Heart left ventricle (tissue), 13 donors: Measurements from ENCODE around the gene CABP4.

Experiments
- POLR2A ChIP-seq, 2 donors: fragments of 450-650 bp; IDR thresholded peaks; one replicate each; pipeline ENCODE4 v1.6.1; 2017; ENCODE audit warnings: antibody characterized with exemption in 2 of 2, mild to moderate bottlenecking in 2 of 2, moderate library complexity in 2 of 2
- TF ChIP-seq, protein P1 (sequence below), 12 donors: fragments of 200-600 bp; sonication (generic) in 4 of 12; IDR thresholded peaks; one replicate each; pipeline versions ENCODE4 v1.5.0 to v1.8.0; 2018 to 2022; ENCODE audit warnings: antibody characterized with exemption in 12 of 12, mild to moderate bottlenecking in 5 of 12
- donor health status: ischemic (EF 13 %, LVEDD 7.1; RV severe dilation, severe dysfunction).
- donor health status: DM: no; HTN: yes; CAD: no.
- donor health status: DM: no; HTN: no; CAD: no.
- donor health status: ischemic (EF 25% LVEDD 6.9; RV normal size, moderate dysfunction).
- donor health status: ischemic (EF 25% LVEDD 5.7; RV mildly dilated, moderate dysfunction).
- donor health status: ischemic (EF 35%, LVEDD 5.7; RV mildly dilated, moderate dysfunction).
- donor health status: nonischemic (EF 11% LVEDD 7.7; RV severe dilation, severe dysfunction).
- donor health status: DM: yes; HTN: yes; CAD: no.
- donor health status: PGD.
- donor health status: ischemic (EF 29% LVEDD 5.4; RV normal size, mild dysfunction).
- donor health status: nonischemic (EF 23%, LVEDD 6.1; RV moderate dilation, normal function).

DNA sequence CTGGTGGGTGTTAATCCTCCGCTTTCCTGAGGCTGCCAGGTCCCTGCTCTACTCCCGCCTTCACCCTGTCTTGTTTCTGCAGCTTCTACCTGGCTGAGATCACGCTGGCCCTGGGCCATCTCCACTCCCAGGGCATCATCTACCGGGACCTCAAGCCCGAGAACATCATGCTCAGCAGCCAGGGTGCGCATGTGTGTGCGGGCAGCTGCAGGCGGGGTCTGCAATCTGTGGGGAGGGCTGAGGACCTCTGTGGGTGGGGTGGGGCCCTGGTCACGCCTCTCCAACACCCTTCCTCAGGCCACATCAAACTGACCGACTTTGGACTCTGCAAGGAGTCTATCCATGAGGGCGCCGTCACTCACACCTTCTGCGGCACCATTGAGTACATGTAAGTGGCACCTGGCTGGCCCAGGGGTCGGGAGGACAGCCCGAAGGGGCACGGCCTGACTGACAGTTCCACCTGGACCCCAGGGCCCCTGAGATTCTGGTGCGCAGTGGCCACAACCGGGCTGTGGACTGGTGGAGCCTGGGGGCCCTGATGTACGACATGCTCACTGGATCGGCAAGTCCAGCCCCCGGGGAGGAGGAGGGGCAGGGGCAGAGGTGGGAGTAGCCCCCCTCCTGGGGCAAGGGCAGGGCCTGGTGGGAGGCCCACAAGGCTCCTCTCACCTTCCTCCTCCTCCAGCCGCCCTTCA lies 22.4 kb upstream of the CABP4 start:
- TF ChIP-seq, protein P1, sequence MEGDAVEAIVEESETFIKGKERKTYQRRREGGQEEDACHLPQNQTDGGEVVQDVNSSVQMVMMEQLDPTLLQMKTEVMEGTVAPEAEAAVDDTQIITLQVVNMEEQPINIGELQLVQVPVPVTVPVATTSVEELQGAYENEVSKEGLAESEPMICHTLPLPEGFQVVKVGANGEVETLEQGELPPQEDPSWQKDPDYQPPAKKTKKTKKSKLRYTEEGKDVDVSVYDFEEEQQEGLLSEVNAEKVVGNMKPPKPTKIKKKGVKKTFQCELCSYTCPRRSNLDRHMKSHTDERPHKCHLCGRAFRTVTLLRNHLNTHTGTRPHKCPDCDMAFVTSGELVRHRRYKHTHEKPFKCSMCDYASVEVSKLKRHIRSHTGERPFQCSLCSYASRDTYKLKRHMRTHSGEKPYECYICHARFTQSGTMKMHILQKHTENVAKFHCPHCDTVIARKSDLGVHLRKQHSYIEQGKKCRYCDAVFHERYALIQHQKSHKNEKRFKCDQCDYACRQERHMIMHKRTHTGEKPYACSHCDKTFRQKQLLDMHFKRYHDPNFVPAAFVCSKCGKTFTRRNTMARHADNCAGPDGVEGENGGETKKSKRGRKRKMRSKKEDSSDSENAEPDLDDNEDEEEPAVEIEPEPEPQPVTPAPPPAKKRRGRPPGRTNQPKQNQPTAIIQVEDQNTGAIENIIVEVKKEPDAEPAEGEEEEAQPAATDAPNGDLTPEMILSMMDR (IDR thresholded peaks at IDR 0.05) = no peak
- no peak for TF ChIP-seq POLR2A (IDR thresholded peaks at IDR 0.05)
